Neural progenitor cell (in vitro differentiated cells): ENCODE results near the gene VIPR1.

ENCODE experiments used
- CTCF ChIP-seq: fragments of 200-600 bp; sonication (generic); IDR thresholded peaks from 2 replicates; pipeline ENCODE4 v1.5.1; 2017; ENCODE audit warnings: antibody characterized with exemption, mild to moderate bottlenecking
- EZH2 ChIP-seq: fragments of 200-600 bp; sonication (generic); IDR thresholded peaks from 2 replicates; pipeline ENCODE4 v1.6.1; 2017; ENCODE audit warnings: antibody characterized with exemption, mild to moderate bottlenecking, moderate library complexity
- EZH2phosphoT487 ChIP-seq: fragments of 200-600 bp; sonication (generic); IDR thresholded peaks from 2 replicates; pipeline ENCODE4 v1.6.1; 2017; ENCODE audit warnings: antibody characterized with exemption

- TF ChIP-seq CTCF (no peak), EZH2phosphoT487 (no peak), EZH2 (no peak)
Measured at GRCh38 chr3:42529468-42529867, 27.0 kb downstream of the VIPR1 start.
